ENCODE data around the gene SDHC.

DNA sequence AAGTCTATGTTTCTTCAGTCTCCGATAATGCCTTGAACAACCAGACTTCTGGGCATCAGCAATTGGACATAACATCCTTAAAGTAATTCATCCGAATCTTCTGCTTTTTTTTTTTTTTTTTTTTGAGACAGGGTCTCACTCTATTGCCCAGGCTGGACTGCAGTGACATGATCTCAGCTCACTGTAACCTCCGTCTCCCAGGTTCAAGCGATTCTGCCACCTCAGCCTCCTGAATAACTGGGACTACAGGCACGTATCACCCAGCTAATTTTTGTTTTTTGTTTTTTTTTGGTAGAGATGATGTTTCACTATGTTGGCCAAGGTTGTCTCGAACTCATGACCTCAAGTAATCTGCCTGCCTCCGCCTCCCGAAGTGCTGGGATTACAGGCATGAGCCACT is 77.4 kb downstream of the SDHC start:
- TF ChIP-seq, protein P1, sequence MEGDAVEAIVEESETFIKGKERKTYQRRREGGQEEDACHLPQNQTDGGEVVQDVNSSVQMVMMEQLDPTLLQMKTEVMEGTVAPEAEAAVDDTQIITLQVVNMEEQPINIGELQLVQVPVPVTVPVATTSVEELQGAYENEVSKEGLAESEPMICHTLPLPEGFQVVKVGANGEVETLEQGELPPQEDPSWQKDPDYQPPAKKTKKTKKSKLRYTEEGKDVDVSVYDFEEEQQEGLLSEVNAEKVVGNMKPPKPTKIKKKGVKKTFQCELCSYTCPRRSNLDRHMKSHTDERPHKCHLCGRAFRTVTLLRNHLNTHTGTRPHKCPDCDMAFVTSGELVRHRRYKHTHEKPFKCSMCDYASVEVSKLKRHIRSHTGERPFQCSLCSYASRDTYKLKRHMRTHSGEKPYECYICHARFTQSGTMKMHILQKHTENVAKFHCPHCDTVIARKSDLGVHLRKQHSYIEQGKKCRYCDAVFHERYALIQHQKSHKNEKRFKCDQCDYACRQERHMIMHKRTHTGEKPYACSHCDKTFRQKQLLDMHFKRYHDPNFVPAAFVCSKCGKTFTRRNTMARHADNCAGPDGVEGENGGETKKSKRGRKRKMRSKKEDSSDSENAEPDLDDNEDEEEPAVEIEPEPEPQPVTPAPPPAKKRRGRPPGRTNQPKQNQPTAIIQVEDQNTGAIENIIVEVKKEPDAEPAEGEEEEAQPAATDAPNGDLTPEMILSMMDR (conservative IDR thresholded peaks at IDR 0.05; ENCODE audit: low read depth in 2 of 2) = no peak
- TF ChIP-seq CREB1 (CRISPR knock-in tag; IDR thresholded peaks at IDR 0.05; ENCODE audit: low read depth) = no peak
- TF ChIP-seq NANOG (IDR thresholded peaks at IDR 0.05; ENCODE audit: borderline replicate concordance) = no peak
- no peak for TF ChIP-seq EZH2 (IDR thresholded peaks at IDR 0.05; ENCODE audit: low read depth, unreplicated experiment)
- TF ChIP-seq POLR2AphosphoS5 (IDR thresholded peaks at IDR 0.05; ENCODE audit: low read depth) = no peak

Data from GM23338 (cell line).